HS-27A (cell line): ENCODE data around the gene CR1.
"Not testable (repeated sequence)": the region's sequence is repeated elsewhere in the genome, so short reads cannot be mapped to it uniquely, and the experiment has no call there.

ENCODE experiments used
- DNase-seq: peaks from one replicate; pipeline ENCODE4 v3.0.0-alpha.2; 2012; ENCODE audit warnings: low read depth, missing footprints

CR1 gene

GRCh38 chr1:207589506-207589905 is 93.5 kb downstream of the CR1 start:
- DNase-seq, result not testable (repeated sequence)

DNA sequence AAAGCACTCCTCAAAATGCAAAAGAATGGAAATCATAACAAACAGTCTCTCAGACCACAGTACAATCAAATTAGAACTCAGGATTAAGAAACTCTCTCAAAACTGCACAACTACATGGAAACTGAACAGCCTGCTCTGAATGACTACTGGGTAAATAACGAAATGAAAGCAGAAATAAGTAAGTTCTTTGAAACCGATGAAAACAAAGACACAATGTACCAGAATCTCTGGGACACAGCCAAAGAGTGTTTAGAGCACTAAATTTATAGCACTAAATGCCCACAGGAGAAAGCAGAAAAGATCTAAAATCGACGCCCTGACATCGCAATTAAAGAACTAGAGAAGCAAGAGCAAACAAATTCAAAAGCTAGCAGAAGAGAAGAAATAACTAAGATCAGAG is 95.2 kb downstream of the CR1 start:
- not testable (repeated sequence) for DNase-seq

- DNase-seq, result not testable (repeated sequence)
These were observed 98.1 kb downstream of the CR1 start for GRCh38 chr1:207594095-207594494.

GRCh38 chr1:207603777-207604176 is 107.8 kb downstream of the CR1 start:
- DNase-seq, result no peak

DNA sequence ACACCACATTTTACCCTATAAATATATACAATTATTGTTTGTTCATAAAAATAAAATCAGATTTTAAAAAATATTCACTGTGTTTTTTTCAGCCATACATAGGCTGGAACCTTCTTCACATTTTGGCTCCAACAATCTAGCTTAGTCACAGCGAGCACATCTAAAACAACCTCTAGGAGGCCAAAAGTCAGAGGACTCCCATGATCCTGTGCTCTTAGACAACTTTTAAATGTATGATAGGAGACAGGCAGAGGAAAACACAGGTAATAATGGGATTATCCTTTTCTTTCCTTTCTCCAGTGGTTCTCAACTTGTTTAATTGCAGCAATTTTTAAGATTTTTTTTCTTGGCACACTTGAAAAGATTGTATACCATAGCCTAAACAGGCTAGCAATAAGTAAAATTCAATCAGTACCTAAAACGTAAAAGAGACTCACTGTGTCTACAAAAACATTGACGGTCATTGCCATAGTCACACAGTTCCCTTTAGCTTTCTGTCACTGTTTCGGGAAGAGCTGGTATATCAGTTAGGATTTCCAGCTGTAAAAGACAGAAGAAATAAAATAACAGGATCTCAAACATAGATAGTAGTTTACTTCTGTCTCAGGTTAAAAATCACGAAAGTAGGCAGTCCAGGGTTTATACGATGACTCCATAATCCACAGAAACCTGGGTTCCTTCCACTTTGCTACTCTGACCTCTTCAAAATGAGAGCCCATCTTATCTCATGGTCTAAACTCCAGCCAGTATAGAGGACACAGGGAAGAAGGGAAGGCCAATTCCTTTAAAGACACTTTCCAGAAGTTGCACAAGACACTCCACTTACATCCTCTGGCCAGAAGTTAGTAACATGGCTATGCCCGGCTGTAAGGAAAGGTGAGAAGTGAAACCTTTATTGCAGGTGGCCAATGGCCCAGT is 109.7 kb downstream of the CR1 start:
- DNase-seq, result no peak

GRCh38 chr1:207606362-207606755 is 110.4 kb downstream of the CR1 start:
- DNase-seq, result no peak

DNA sequence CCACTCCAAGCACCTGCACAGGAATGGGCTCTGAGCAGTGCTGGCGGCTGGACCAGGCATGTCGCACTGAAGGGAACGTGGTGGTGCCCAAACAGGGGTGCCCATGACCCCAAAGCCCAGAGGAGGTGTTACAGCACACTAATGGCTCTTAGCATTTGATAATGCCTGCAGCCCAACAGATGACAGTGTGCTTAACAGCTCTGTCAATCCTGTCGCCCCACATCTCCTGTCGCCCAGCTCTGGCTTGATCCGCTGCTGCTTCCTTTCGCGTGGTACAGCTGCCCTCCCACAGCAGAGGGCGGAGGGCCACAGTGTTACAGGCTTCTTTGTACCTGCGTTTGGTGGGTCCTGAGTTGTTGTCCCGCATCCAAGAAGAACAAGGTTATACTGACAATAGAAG is 116.8 kb downstream of the CR1 start:
- DNase-seq, result no peak

GRCh38 chr1:207619871-207620542 is 124.0 kb downstream of the CR1 start:
- no peak for DNase-seq

DNA sequence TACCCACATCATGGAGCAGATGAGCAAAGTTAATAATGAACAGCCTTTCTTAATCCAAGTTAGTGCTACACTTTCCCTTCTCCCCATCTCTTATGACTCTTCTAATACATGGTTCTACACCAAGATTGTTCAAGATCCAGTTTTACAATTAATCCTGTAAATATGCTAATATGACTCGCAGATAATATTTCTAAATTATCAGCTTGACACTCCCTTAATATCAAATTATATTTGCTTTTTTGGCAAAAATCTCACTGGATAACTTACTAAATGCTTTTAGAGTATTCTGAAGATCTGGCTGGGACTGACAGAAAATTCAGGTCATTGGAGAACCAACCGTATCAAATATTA is 124.6 kb downstream of the CR1 start:
- no peak for DNase-seq

DNA sequence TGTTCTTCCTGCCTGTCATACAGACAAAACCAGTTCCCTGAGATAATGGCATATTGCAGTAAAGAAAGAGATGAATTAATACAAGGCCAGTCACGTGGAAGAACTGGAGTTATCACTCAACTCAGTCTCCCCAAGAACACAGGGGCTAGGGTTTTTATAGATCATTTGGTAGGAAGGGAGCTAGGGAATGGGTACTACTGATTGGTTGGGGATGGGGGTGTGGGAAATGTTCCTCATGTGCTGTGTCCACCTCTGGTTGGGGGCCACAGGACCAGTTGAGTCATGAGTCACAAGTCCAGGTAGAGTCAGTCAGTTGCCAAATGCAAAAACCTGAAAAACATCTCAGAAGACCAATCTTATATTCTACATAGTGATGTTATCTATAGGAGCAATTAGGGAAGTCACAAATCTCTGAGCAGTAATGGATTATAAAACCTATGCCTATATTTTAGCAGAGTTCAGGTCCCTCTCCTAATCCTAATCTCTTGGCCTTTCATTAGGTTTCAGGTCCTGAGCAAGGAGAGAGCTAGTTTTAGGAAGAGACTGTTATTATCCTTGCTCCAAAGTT is 129.6 kb downstream of the CR1 start:
- DNase-seq, result not testable (repeated sequence)

DNA sequence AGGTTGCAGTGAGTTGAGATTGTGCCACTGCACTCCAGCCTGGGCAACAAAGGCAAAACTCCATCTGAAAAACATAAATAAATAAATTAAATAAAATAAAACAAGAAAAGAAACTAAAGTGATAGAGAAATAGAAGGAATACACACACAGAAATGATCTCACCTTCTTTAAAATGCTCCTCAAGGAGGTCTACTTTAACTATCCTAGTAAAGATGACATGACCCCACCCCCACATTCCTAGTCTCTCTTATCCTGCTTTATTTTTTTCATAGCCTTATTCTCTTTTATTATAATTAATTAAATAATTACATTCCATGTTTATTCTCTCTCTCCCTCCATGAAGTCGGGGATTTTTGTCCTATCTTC is 131.0 kb downstream of the CR1 start:
- no peak for DNase-seq

DNA sequence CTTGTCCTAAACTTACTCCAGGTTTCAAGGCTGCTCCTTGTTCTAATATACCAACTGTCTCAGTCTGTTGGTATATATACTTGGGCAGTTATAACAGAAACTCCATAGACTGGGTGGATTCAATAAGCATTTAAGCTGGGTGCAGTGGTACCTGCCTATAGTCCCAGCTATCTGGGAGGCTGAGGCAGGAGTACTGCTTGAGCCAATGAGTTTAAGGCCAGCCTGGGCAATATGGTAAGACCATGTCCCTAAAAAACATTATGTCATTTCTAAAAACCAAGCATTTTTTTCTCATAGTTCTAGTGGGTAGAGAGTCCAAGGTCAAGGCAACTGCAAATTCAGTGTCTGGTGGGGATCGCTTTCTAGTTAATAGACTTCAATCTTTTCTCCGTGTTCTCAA is 131.5 kb downstream of the CR1 start:
- no peak for DNase-seq

DNA sequence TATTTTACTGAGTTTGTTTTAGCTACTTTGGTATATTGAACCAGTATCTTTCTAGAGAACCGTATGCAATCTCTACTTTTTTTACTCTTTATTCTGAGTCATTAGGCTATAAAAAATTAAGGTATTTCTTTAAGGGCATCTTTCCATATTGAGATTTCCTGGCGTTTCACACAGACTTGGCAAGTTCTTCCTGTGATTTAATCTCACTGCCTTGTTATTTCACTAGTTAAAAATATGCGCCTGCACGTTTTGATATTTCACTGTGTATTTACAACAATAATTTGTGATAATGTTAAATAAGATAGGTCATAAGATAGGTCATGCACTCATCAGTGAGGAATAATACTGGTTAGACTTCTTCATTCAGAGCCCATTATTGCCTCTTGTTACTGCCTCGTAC is 132.8 kb downstream of the CR1 start:
- no peak for DNase-seq

DNA sequence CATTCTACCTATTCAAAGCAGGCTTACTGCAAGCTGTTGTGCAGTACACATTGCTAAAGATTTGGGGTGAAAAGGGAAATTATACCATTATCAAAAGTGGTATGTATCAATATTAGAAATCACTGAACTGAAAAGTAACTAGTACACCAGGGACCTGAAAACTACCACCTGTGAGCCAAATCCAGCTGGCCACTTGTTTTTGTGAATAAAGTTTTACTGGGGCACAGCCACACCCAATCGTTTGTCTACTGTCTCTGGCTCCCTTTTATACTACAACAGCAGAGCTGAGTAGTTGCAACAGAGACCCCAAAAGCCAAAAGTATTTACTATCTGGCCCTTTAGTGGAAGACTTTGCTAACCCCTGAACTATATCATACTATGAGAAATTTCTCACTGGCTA is 135.2 kb downstream of the CR1 start:
- DNase-seq, result no peak

- no peak for DNase-seq
These were observed 137.3 kb downstream of the CR1 start for GRCh38 chr1:207633226-207633625.

DNA sequence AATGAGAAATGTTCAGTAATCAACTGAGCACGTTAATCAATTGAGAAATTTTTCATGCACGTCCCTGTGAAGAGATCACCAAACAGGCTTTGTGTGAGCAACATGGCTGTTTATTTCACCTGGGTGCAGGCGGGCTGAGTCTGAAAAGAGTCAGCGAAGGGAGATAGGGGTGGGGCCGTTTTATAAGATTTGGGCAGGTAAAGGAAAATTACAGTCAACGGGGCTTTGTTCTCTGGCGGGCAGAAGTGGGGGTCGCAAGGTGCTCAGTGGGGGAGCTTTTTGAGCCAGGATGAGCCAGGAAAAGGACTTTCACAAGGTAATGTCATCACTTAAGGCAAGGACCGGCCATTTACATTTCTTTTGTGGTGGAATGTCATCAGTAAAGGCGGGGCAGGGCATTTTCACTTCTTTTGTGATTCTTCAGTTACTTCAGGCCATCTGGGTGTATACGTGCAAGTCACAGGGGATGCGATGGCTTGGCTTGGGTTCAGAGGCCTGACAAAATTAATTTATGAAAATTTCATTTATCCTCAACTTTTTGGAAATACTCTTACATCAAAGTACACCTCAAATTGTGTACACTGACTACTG is 137.8 kb downstream of the CR1 start:
- not testable (repeated sequence) for DNase-seq

DNA sequence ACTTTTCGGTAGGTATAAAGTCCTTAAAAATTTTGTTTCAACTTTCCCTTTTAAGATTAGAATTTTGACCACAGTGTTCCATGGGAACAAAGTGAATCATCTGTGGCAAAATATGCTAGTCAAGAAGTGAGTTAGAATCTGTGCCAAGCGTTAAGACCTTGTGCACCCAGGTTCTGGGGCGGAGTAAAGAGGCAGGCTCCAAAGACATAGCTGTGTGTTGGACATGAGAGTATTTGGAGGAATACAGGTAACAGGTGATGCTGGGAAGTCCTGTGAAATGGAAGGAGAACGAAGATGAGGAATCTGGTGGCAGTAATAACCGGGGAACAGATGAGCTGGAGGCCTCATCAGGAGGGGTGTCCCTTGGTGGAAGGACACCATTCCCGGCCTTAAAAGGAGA is 138.3 kb downstream of the CR1 start:
- not testable (repeated sequence) for DNase-seq

DNA sequence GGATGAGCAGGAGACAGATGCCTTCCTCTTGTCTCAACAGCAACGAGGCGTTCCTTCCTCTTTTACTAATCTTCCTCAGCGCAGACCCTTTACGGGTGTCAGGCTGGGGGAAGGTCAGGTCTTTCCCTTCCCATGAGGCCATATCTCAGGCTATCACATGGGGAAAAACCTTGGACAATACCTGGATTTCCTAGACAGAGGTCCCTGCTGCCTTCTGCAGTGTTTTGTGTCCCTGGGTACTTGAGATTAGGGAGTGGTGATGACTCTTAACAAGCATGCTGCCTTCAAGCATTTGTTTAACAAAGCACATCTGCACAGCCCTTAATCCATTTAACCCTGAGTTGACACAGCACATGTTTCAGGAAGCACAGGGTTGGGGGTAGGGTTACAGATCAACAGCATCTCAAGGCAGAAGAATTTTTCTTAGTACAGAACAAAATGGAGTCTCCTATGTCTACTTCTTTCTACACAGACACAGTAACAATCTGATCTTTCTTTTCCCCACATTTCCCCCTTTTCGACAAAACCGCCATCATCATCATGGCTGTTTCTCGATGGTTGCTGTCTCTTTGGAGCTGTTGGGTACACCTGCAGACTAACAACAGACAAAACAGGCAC is 139.7 kb downstream of the CR1 start:
- DNase-seq, result not testable (repeated sequence)

DNA sequence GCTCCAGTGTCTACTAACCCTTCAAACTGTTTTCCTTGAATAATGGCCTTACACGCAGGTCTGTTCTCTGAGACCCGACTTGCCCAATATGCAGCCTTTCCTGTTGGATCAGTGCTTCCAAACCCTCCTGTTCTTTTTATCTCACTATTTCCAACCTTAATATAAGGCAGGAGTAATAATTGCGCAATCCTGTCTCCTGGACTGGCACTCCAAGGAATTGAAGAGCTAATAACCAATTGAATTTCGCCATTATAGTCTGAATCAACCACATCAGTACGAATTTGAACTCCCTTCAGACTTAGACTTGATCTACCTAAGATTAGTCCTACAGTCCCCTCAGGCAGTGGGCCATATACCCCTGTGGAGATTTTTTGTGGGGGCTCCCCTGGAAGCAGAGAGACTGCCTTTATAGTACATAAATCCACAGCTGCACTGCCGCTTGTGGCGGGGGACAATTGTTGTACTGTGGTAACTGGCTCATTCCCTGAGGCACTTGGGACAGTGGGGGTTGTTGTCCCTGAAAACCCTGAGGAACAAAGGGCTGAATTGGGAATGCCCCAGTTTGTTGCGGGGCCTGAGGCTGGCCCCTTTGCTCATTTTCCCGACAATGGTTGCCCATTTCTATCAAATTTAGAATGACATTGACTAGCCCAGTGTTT is 142.7 kb downstream of the CR1 start:
- not testable (repeated sequence) for DNase-seq

DNA sequence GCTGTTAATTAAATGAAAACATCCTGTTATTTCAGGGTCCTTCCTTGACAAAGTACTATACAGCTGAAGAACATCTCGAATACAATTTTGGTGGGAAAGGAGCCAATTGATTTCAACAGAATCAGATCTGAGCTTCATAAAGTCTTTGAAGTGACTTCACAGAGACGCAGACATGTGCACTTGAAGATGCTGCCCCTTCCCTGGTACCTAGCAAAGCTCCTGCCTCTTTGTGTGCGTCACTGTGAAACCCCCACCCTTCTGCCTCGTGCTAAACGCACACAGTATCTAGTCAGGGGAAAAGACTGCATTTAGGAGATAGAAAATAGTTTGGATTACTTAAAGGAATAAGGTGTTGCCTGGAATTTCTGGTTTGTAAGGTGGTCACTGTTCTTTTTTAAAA is 143.4 kb downstream of the CR1 start:
- DNase-seq, result not testable (repeated sequence)

GRCh38 chr1:207644166-207644851 is 148.4 kb downstream of the CR1 start:
- DNase-seq, result no peak
